ENCODE results near the gene IQCE. TPM values are rescaled to one million over a fixed set of nuclear protein-coding genes. Genes with fewer than 3 reads are reported as not detected.
A peak's percentile ranks its signal among the peaks of the same experiment; 100 is the strongest.

Gene IQCE
- total RNA-seq, 6 experiments from 2014 or later, result 3.7 to 7.0 (median 4.0) TPM

GRCh38 chr7:2635810-2636701 lies 77.3 kb downstream of the IQCE start:
- peak; percentile 63 to 86 (median 79) for DNase-seq
- Histone ChIP-seq H3K4me1 (peaks cover 0 to 74% (median 41%) of the 10 kb centered on the region in 4 donors), H3K4me3 (no peak overlapping the region), H3K27ac (peak overlapping the region; percentile 64 to 92 (median 81)), H3K9me3 (no peaks in the 10 kb centered on the region), H3K27me3 (no peaks in the 10 kb centered on the region), H3K36me3 (no peaks in the 10 kb centered on the region)
- TF ChIP-seq POLR2A (IDR thresholded peaks at IDR 0.05) (peak; percentile 73), CTCF (IDR thresholded peaks at IDR 0.05) (no peak)
- peak; percentile 0 to 23 (median 6) for ATAC-seq
- 4% methylated on average over 9 of the region's 22 CpGs for whole genome bisulfite sequencing (ENCODE audit: insufficient coverage, low coverage, low lambda C conversion rate, missing lambda C conversion rate)
- intact Hi-C loops (cut with DNase I), result no loop called here

- WGBS (ENCODE audit: insufficient coverage, low coverage, low lambda C conversion rate, missing lambda C conversion rate), result no CpG with 5 or more reads among the region's 17 CpGs
- TF ChIP-seq POLR2A (IDR thresholded peaks at IDR 0.05) (no peak), CTCF (IDR thresholded peaks at IDR 0.05) (peak in 1 of 4 donors; percentile 10)
- Histone ChIP-seq H3K36me3 (no peaks in the 10 kb centered on the region), H3K27ac (peak overlapping the region; percentile 64 to 92 (median 81)), H3K4me1 (peaks cover 0 to 79% (median 46%) of the 10 kb centered on the region in 4 donors), H3K4me3 (no peak overlapping the region), H3K9me3 (no peaks in the 10 kb centered on the region), H3K27me3 (no peaks in the 10 kb centered on the region)
- no peak for ATAC-seq
- intact Hi-C loops (cut with DNase I), result no loop called here
- DNase-seq, result no peak
Observed at GRCh38 chr7:2637066-2637471, 78.3 kb downstream of the IQCE start.

- Histone ChIP-seq H3K4me1 (peaks cover 0 to 82% (median 45%) of the 10 kb centered on the region in 4 donors), H3K27me3 (no peaks in the 10 kb centered on the region), H3K4me3 (peak overlapping the region in 2 of 3 donors; percentile 13 to 25), H3K9me3 (no peaks in the 10 kb centered on the region), H3K27ac (peak overlapping the region; percentile 81 to 92 (median 85)), H3K36me3 (no peaks in the 10 kb centered on the region)
- ATAC-seq (peak; percentile 3 to 20 (median 8)), DNase-seq (peak; percentile 80 to 85 (median 85))
- 8% methylated on average over 5 of the region's 23 CpGs for WGBS (ENCODE audit: insufficient coverage, low coverage, low lambda C conversion rate, missing lambda C conversion rate)
- intact Hi-C loops (cut with DNase I), result no loop called here
- TF ChIP-seq CTCF (IDR thresholded peaks at IDR 0.05), result no peak
- TF ChIP-seq POLR2A (IDR thresholded peaks at IDR 0.05), result no peak
Observed at GRCh38 chr7:2637505-2638223, 78.9 kb downstream of the IQCE start.

GRCh38 chr7:2638224-2638991 lies 79.6 kb downstream of the IQCE start:
- Histone ChIP-seq H3K27me3 (no peaks in the 10 kb centered on the region), H3K9me3 (no peaks in the 10 kb centered on the region), H3K4me3 (peak overlapping the region in 2 of 3 donors; percentile 13 to 25), H3K36me3 (no peaks in the 10 kb centered on the region), H3K4me1 (peaks cover 0 to 77% (median 42%) of the 10 kb centered on the region in 4 donors), H3K27ac (peak overlapping the region; percentile 81 to 92 (median 85))
- WGBS (ENCODE audit: insufficient coverage, low coverage, low lambda C conversion rate, missing lambda C conversion rate), result 26% methylated on average over 9 of the region's 34 CpGs
- ATAC-seq, result peak; percentile 36 to 67 (median 50)
- peak; percentile 92 to 96 (median 94) for DNase-seq
- peak; percentile 37 for TF ChIP-seq POLR2A (IDR thresholded peaks at IDR 0.05)
- no peak for TF ChIP-seq CTCF (IDR thresholded peaks at IDR 0.05)
- intact Hi-C loops (cut with DNase I), result no loop called here
